Adrenal gland (tissue), 5 donors: Measurements from ENCODE around the gene LAMB2.

Source experiments
- POLR2A ChIP-seq, 2 donors: fragments of 450-650 bp; IDR thresholded peaks; one replicate each; pipeline ENCODE4 v1.6.1; 2017; ENCODE audit warnings: antibody characterized with exemption in 2 of 2, mild to moderate bottlenecking in 2 of 2, moderate library complexity in 1 of 2
- TF ChIP-seq, protein P1 (sequence below), 6 experiments: fragments of 450-650 bp in 4 of 6; fragments of 200-600 bp in 2 of 6; sonication (generic) in 1 of 6; IDR thresholded peaks; 1 replicate in 5 of 6; 2 replicates in 1 of 6; pipeline versions ENCODE4 v1.5.1 to v1.8.0; 2016 to 2021; ENCODE audit warnings: antibody characterized with exemption in 6 of 6, mild to moderate bottlenecking in 2 of 6, moderate library complexity in 1 of 6
- donor health status: DM: no; HTN: no; CAD: no.

DNA sequence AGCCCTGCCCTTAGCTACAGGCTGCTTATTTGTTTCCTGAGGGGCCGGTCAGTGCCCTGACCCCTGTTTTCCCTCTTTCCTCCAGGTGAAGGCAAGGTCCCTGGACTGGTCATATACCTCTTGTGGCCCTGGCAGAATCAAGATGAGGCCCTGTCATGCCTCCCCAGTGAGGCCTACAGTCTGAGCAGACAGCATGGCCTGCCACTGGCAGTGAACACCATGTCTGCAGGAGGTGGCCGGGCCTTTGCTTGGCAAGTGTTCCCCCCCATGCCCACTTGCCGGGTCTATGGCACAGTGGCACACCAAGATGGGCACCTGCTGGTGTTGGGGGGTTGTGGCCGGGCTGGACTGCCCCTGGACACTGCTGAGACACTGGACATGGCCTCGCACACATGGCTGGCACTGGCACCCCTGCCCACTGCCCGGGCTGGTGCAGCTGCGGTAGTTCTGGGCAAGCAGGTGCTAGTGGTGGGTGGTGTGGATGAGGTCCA, 39.7 kb upstream of the LAMB2 start:
- TF ChIP-seq, protein P1, sequence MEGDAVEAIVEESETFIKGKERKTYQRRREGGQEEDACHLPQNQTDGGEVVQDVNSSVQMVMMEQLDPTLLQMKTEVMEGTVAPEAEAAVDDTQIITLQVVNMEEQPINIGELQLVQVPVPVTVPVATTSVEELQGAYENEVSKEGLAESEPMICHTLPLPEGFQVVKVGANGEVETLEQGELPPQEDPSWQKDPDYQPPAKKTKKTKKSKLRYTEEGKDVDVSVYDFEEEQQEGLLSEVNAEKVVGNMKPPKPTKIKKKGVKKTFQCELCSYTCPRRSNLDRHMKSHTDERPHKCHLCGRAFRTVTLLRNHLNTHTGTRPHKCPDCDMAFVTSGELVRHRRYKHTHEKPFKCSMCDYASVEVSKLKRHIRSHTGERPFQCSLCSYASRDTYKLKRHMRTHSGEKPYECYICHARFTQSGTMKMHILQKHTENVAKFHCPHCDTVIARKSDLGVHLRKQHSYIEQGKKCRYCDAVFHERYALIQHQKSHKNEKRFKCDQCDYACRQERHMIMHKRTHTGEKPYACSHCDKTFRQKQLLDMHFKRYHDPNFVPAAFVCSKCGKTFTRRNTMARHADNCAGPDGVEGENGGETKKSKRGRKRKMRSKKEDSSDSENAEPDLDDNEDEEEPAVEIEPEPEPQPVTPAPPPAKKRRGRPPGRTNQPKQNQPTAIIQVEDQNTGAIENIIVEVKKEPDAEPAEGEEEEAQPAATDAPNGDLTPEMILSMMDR (IDR thresholded peaks at IDR 0.05): no peak
- TF ChIP-seq POLR2A (IDR thresholded peaks at IDR 0.05): no peak
